Left forelimb (tissue), 1 donor: ENCODE measurements around the gene SPTBN5.

Experiments
- DNase-seq: peaks from one replicate; pipeline ENCODE4 v3.0.0-alpha.2; 2018; ENCODE audit warnings: low spot score

SPTBN5 gene

GRCh38 chr15:41893422-41894250 is at the start of gene SPTBN5:
SPTBN5 (minus strand) TSS chr15:41894053; CDS start chr15:41893497, 556 bp downstream.
- no peak for DNase-seq

GRCh38 chr15:41942886-41943285 is 49.0 kb upstream of the SPTBN5 start:
- DNase-seq = no peak

GRCh38 chr15:41941644-41942415 is 48.0 kb upstream of the SPTBN5 start:
- no peak for DNase-seq

- no peak for DNase-seq
Measured at GRCh38 chr15:41940441-41940857, 46.6 kb upstream of the SPTBN5 start.

GRCh38 chr15:41939986-41940385 is 46.1 kb upstream of the SPTBN5 start:
- no peak for DNase-seq

GRCh38 chr15:41937568-41937923 is 43.7 kb upstream of the SPTBN5 start:
- no peak for DNase-seq

- no peak for DNase-seq
Measured at GRCh38 chr15:41936649-41937567, 43.1 kb upstream of the SPTBN5 start.

- DNase-seq = no peak
Measured at GRCh38 chr15:41936155-41936554, 42.3 kb upstream of the SPTBN5 start.

GRCh38 chr15:41935566-41936020 is 41.7 kb upstream of the SPTBN5 start:
- no peak for DNase-seq

GRCh38 chr15:41934843-41935242 is 41.0 kb upstream of the SPTBN5 start:
- no peak for DNase-seq

GRCh38 chr15:41933771-41934170 is 39.9 kb upstream of the SPTBN5 start:
- DNase-seq = no peak

- DNase-seq = no peak
Measured at GRCh38 chr15:41933326-41933725, 39.5 kb upstream of the SPTBN5 start.

GRCh38 chr15:41932511-41933289 is 38.8 kb upstream of the SPTBN5 start:
- DNase-seq = no peak

GRCh38 chr15:41932101-41932500 is 38.2 kb upstream of the SPTBN5 start:
- DNase-seq = no peak

GRCh38 chr15:41930867-41931222 is 37.0 kb upstream of the SPTBN5 start:
- no peak for DNase-seq

- no peak for DNase-seq
Measured at GRCh38 chr15:41930221-41930866, 36.5 kb upstream of the SPTBN5 start.

- no peak for DNase-seq
Measured at GRCh38 chr15:41928637-41929620, 35.1 kb upstream of the SPTBN5 start.

GRCh38 chr15:41928100-41928499 is 34.2 kb upstream of the SPTBN5 start:
- no peak for DNase-seq

GRCh38 chr15:41927536-41927935 is 33.7 kb upstream of the SPTBN5 start:
- no peak for DNase-seq
